ENCODE measurements around the gene FAM171A2.

FAM171A2 gene

GRCh38 chr17:44387804-44388203 is 24.2 kb upstream of the FAM171A2 start:
- TF ChIP-seq GATA2 (IDR thresholded peaks at IDR 0.05; ENCODE audit: low read depth, low read length) (no peak), GATA3 (IDR thresholded peaks at IDR 0.05; ENCODE audit: low read depth, low read length) (no peak)

GRCh38 chr17:44386182-44386525 is 22.5 kb upstream of the FAM171A2 start:
- TF ChIP-seq GATA3 (IDR thresholded peaks at IDR 0.05; ENCODE audit: low read depth, low read length) (no peak), GATA2 (IDR thresholded peaks at IDR 0.05; ENCODE audit: low read depth, low read length) (no peak)

- TF ChIP-seq GATA2 (IDR thresholded peaks at IDR 0.05; ENCODE audit: low read depth, low read length) (no peak), GATA3 (IDR thresholded peaks at IDR 0.05; ENCODE audit: low read depth, low read length) (no peak)
These were observed 21.9 kb upstream of the FAM171A2 start for GRCh38 chr17:44385287-44386181.

GRCh38 chr17:44384823-44385286 is 21.2 kb upstream of the FAM171A2 start:
- no peak for TF ChIP-seq GATA3 (IDR thresholded peaks at IDR 0.05; ENCODE audit: low read depth, low read length)
- TF ChIP-seq GATA2 (IDR thresholded peaks at IDR 0.05; ENCODE audit: low read depth, low read length): no peak

- TF ChIP-seq GATA3 (IDR thresholded peaks at IDR 0.05; ENCODE audit: low read depth, low read length): no peak
- no peak for TF ChIP-seq GATA2 (IDR thresholded peaks at IDR 0.05; ENCODE audit: low read depth, low read length)
These were observed 20.7 kb upstream of the FAM171A2 start for GRCh38 chr17:44384281-44384822.

- TF ChIP-seq GATA2 (IDR thresholded peaks at IDR 0.05; ENCODE audit: low read depth, low read length): no peak
- TF ChIP-seq GATA3 (IDR thresholded peaks at IDR 0.05; ENCODE audit: low read depth, low read length): no peak
These were observed 20.2 kb upstream of the FAM171A2 start for GRCh38 chr17:44383861-44384260.

- TF ChIP-seq GATA2 (IDR thresholded peaks at IDR 0.05; ENCODE audit: low read depth, low read length) (no peak), GATA3 (IDR thresholded peaks at IDR 0.05; ENCODE audit: low read depth, low read length) (no peak)
These were observed 19.7 kb upstream of the FAM171A2 start for GRCh38 chr17:44383363-44383762.

- no peak for TF ChIP-seq GATA3 (IDR thresholded peaks at IDR 0.05; ENCODE audit: low read depth, low read length)
- no peak for TF ChIP-seq GATA2 (IDR thresholded peaks at IDR 0.05; ENCODE audit: low read depth, low read length)
These were observed 19.3 kb upstream of the FAM171A2 start for GRCh38 chr17:44382917-44383316.

GRCh38 chr17:44381810-44382305 is 18.2 kb upstream of the FAM171A2 start:
- TF ChIP-seq GATA2 (IDR thresholded peaks at IDR 0.05; ENCODE audit: low read depth, low read length): no peak
- TF ChIP-seq GATA3 (IDR thresholded peaks at IDR 0.05; ENCODE audit: low read depth, low read length): no peak

- TF ChIP-seq GATA2 (IDR thresholded peaks at IDR 0.05; ENCODE audit: low read depth, low read length): no peak
- no peak for TF ChIP-seq GATA3 (IDR thresholded peaks at IDR 0.05; ENCODE audit: low read depth, low read length)
These were observed 17.1 kb upstream of the FAM171A2 start for GRCh38 chr17:44380767-44381166.

- TF ChIP-seq GATA2 (IDR thresholded peaks at IDR 0.05; ENCODE audit: low read depth, low read length): no peak
These were observed 16.2 kb upstream of the FAM171A2 start for GRCh38 chr17:44379887-44380286.

GRCh38 chr17:44378171-44378705 is 14.6 kb upstream of the FAM171A2 start:
- TF ChIP-seq GATA2 (IDR thresholded peaks at IDR 0.05; ENCODE audit: low read depth, low read length) (no peak), GATA3 (IDR thresholded peaks at IDR 0.05; ENCODE audit: low read depth, low read length) (no peak)

- TF ChIP-seq GATA3 (IDR thresholded peaks at IDR 0.05; ENCODE audit: low read depth, low read length) (no peak), GATA2 (IDR thresholded peaks at IDR 0.05; ENCODE audit: low read depth, low read length) (no peak)
These were observed 13.1 kb upstream of the FAM171A2 start for GRCh38 chr17:44376779-44377178.

- TF ChIP-seq GATA2 (IDR thresholded peaks at IDR 0.05; ENCODE audit: low read depth, low read length): no peak
- TF ChIP-seq GATA3 (IDR thresholded peaks at IDR 0.05; ENCODE audit: low read depth, low read length): no peak
These were observed 12.5 kb upstream of the FAM171A2 start for GRCh38 chr17:44376124-44376523.

Data from SH-SY5Y (cell line).